HUES6 (cell line): Measurements from ENCODE around the gene COA8.

Experiments
- H3K27ac ChIP-seq: 2 replicates; pipeline ENCODE4 v1.7.0; 2013; ENCODE audit warnings: low read depth, mild to moderate bottlenecking, low read length, inconsistent platforms
- H3K27me3 ChIP-seq: 2 replicates; pipeline ENCODE4 v1.6.1; 2013; ENCODE audit warnings: low read length; ENCODE audit not compliant: control insufficient read depth, insufficient read depth
- H3K36me3 ChIP-seq: 2 replicates; pipeline ENCODE4 v1.6.1; 2013; ENCODE audit warnings: low read length; ENCODE audit not compliant: control insufficient read depth, insufficient read depth
- H3K4me1 ChIP-seq: 2 replicates; pipeline ENCODE4 v1.6.1; 2013; ENCODE audit warnings: low read length; ENCODE audit not compliant: control insufficient read depth, insufficient read depth
- H3K4me3 ChIP-seq: 2 replicates; pipeline ENCODE4 v1.5.1; 2013; ENCODE audit warnings: low read depth, low read length
- H3K9ac ChIP-seq: one replicate; pipeline ENCODE4 v1.6.1; 2013; ENCODE audit warnings: mild to moderate bottlenecking, low read length
- H3K9me3 ChIP-seq: 2 replicates; pipeline ENCODE4 v1.6.1; 2013; ENCODE audit warnings: low read depth, low read length; ENCODE audit not compliant: control insufficient read depth, insufficient read depth

The COA8 gene, protein sequence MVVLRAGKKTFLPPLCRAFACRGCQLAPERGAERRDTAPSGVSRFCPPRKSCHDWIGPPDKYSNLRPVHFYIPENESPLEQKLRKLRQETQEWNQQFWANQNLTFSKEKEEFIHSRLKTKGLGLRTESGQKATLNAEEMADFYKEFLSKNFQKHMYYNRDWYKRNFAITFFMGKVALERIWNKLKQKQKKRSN

DNA sequence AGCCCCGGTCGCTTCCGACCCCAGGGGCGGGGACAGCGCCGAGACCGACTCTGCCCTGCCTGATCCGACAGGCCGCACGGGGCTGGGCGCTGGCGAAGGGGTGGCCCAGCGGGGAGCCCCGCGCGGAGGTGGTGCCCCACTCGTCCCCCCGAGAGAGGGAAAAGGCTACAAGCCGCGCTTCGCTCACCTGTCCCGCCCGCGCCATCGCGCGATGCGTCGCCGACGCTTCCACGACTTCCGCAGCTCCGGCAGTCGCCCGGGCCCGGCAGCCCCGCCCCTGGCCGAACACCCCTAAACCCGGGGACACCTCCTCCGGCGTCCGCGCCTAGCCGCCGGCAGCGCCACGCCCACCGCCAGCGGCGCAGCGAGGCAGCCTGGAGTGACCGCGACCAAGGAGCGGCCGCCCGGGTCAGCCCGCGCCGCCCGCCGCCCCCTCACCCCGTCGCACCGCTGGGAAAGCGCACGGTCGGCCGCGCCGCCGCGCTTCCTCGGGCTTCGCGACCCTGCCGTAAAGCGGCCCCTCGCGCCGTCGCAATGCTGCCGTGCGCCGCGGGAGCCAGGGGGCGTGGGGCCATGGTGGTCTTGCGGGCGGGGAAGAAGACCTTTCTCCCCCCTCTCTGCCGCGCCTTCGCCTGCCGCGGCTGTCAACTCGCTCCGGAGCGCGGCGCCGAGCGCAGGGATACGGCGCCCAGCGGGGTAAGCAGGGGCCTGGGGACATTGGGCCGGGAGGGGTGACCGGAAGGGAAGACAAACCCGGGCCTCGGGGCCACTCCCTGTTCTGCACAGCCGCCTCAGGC, at the start of gene COA8, which contains the start of gene BAG5:
Gene COA8, plus strand, starts transcription at position 532 of the 797 bp plus-strand sequence. Its CDS starts 42 bp downstream, at position 574.
Gene BAG5, minus strand, starts transcription at position 229 of the 797 bp plus-strand sequence. CDS start 1,493 bp downstream, outside the sequence.
- H3K9me3 ChIP-seq: no peaks in the 10 kb centered on the region
- peaks cover 30% of the 10 kb centered on the region for H3K36me3 ChIP-seq
- H3K27ac ChIP-seq: peak within 1 kb of the TSS; percentile 90
- H3K4me3 ChIP-seq: peak within 1 kb of the TSS; percentile 92
- H3K9ac ChIP-seq: peak within 1 kb of the TSS; percentile 90
- H3K4me1 ChIP-seq: peaks cover 9% of the 10 kb centered on the region; the same call in 1 of the 2 replicates
- H3K27me3 ChIP-seq: no peaks in the 10 kb centered on the region

DNA sequence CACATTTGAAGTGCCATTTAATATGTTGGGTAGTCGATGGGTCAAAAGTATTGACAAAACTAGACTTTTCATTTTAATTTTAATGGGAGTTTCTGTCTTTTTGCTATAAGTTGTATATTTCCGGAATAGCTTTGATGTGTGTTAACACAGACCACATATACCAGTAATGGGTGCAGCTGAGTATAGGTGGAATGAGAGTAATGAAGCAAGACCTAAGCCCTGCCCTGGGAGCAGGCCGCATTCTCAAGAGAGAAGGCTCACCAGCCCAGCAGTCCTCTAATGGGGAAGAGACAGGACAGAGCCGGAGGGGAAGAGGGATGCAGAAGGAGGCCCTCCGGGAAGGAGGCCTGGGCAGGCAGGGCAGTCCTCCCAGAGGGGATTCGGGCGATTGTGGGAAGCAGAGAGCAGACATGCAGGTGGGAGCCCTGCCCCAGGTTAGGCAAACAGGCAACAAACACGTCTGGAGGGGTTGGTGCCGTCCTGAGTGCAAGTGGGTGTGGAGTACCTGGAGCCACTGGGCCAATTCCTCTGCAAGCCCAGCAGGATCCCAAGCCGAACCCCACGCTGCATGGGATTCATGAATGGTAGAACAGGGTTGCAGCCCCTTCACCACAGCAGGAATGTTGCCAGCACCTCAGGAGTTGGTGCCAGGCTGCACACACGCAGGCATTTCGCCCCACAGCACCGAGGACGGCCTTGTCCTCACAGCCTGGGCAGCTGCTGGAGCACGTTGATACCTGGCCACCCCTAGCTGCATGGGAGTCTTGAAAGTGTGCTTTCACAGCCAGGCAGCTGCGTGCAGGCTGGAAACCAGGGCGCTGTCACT, 48.0 kb upstream of the COA8 start:
- peaks cover 33% of the 10 kb centered on the region for H3K36me3 ChIP-seq
- H3K4me1 ChIP-seq: peaks cover 19% of the 10 kb centered on the region
- no peak overlapping the region for H3K4me3 ChIP-seq
- no peaks in the 10 kb centered on the region for H3K9me3 ChIP-seq
- H3K9ac ChIP-seq: no peak overlapping the region
- no peaks in the 10 kb centered on the region for H3K27me3 ChIP-seq
- H3K27ac ChIP-seq: no peak overlapping the region

DNA sequence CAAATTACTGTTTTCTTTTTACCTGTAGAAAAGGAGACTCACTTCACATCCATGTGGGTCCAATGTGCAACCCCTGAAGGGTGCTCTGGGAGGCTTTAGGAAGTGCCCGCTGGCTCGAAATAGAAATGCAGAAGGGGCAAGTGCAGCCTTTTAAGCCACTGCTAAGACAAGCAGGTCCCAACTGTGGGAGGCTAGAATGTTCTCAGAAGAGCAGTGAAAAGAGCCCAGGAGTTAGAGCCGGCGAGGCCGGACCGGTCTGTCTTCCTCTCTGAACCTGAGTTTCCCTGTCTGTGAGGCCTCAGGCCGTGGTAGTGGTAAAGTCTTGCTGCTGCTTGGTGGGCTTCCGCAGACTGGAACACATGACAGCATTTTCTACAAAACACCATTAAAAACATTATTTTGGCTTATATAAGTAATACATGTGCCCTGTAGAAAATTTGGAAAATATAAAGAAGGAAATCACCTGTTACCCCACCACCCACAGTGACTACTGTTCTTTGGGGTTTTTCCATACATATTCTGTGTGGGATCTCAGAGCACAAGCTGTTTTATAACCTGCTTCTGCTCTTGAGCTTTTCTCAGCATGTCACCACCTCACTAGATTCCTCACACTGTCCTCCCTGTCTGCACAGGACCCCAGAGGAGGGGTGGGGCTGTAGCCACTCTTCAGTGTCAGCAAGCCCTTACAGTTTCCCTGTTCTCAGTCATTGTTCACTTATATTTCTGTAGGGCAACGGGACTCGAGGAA, 46.2 kb upstream of the COA8 start:
- Histone ChIP-seq H3K27ac (no peak overlapping the region), H3K36me3 (peaks cover 26% of the 10 kb centered on the region), H3K27me3 (no peaks in the 10 kb centered on the region), H3K4me3 (no peak overlapping the region), H3K9me3 (no peaks in the 10 kb centered on the region), H3K4me1 (peaks cover 22% of the 10 kb centered on the region), H3K9ac (no peak overlapping the region)

DNA sequence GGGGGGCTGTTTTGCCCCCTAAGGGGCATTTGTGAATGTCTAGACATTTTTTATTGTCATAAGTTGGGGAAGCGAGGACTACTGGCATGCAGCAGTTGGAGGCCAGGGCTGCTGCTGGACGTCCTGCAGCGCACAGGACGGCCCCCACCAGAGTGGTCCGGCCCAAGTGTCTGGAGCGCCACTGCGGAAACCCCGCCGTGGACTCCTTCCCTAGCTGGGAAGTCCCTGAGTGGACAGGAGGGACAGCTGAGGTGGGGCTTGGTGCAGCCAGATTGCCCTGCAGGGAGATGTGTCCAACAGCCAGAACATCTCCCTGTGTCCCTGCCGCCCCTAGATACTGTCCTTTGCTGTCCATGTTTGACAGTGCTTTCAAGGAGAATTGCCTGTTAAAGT, 45.6 kb upstream of the COA8 start:
- Histone ChIP-seq H3K9ac (no peak overlapping the region), H3K4me1 (peaks cover 22% of the 10 kb centered on the region)

DNA sequence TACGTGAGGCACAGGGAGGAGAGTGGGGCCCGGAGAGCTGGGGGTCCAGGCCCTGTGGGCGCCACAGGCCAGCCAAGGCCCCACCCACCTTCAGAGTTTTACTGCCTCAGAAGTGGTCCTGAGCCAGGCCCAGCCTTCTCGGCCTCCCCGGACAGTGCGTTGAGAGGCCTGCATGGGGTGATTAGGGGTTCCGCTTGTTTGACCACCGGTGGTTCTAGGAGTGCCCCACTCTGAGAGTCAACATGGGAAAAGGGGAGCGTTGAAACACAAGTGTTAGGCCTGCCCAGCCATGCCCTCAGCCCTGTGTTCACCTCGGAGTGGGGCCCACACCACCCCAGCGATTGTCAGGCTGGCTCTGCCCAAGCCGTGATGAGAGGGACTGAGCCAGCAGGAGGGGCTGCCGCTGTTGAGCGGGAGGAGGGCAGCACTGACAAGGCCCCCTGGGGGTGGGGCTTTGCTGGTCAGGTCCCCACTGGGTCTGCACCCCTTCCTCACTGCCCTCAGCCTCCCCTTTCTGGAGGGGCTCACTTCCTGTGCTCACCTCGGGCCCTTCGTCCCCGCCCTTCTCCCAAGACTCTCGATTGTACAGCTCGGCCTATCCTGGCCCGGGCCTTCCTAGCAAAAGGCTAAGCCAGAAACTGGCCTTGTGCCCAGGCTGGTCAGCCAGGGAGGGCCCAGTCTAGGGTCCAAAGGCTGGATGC, 44.9 kb upstream of the COA8 start:
- Histone ChIP-seq H3K27me3 (peaks cover under 1% of the 10 kb centered on the region; the same call in 1 of the 2 replicates), H3K36me3 (peaks cover 22% of the 10 kb centered on the region), H3K4me1 (peaks cover 22% of the 10 kb centered on the region), H3K9ac (no peak overlapping the region), H3K4me3 (no peak overlapping the region), H3K9me3 (no peaks in the 10 kb centered on the region), H3K27ac (no peak overlapping the region)

More for the DNA sequence above, 45.6 kb upstream of the COA8 start:
- Histone ChIP-seq H3K36me3 (peaks cover 25% of the 10 kb centered on the region), H3K27me3 (no peaks in the 10 kb centered on the region), H3K4me3 (no peak overlapping the region), H3K9me3 (no peaks in the 10 kb centered on the region), H3K27ac (no peak overlapping the region)

DNA sequence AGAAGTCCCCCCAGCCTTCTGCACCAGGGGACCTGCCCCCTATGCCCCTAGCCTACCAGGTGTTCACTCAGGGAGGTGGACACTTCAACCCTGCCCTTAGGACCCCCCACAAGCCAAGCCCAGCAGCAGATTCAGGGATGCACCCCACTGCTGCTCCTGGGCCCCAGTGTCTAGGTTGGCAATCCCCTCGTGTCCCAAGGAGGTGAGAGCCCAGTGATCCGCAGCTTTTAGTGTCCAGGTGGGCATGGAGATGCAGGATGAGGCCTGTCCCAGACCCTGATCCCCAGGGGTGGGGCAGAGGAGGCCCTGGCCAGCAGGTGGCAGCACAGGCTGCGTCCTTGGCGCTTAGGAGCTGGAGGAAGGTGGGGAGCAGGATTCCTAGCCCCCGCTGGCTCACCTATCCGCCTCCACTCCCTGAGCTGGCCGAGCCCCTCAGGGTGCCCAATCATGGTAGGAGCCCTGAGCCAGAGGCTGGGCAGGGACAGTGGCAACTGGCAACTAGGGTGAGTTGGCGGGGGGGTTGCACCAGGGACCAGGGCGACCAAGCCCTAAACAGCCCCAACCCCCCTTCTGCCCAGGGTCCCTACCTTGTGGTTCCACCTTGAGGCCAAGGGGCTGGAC, 44.2 kb upstream of the COA8 start:
- Histone ChIP-seq H3K27me3 (peaks cover 8% of the 10 kb centered on the region), H3K9ac (no peak overlapping the region), H3K4me3 (no peak overlapping the region), H3K36me3 (peaks cover 18% of the 10 kb centered on the region), H3K9me3 (no peaks in the 10 kb centered on the region), H3K27ac (no peak overlapping the region), H3K4me1 (peaks cover 23% of the 10 kb centered on the region)

DNA sequence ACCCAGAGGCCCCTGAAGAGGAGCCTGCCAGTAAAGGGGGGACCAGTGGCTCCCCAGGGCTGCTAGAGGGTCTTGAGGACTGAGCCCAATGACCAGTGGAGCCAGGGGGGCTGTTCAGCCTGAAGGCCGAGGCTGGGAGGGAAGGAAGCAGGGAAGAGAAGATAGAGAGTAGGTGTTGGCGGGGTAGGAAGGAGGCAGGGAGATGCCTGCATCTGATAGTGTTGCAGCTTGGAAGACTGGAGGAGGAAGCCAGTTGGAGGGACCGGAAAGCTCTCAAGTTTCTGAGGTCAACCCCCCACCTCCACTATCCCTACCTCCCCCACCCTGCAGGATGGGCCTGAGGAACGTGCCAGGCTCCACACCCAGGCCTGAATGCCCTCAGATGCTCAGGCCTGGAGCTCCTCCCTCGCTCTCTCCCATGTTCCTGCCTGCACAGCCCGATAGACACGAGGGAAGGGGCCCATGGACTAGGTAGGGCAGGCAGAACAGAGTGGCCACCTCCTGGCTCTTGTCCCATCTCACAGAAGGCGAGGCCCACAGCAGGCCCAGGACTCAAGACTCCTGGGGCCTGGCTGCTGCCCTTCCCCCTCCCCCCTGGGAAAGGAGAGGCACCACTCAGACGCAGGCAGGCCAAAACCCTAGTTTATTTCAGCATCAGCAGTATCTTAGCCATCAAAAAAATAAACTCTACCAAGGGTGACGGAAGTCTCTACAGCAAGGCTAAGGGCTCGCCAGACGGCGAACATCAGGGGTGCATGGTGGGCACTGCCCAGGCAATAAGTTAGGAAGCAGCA, 43.5 kb upstream of the COA8 start:
- Histone ChIP-seq H3K9me3 (no peaks in the 10 kb centered on the region), H3K27me3 (peaks cover 15% of the 10 kb centered on the region), H3K9ac (no peak overlapping the region), H3K4me3 (no peak overlapping the region), H3K27ac (no peak overlapping the region), H3K36me3 (peaks cover 18% of the 10 kb centered on the region), H3K4me1 (peaks cover 26% of the 10 kb centered on the region)

DNA sequence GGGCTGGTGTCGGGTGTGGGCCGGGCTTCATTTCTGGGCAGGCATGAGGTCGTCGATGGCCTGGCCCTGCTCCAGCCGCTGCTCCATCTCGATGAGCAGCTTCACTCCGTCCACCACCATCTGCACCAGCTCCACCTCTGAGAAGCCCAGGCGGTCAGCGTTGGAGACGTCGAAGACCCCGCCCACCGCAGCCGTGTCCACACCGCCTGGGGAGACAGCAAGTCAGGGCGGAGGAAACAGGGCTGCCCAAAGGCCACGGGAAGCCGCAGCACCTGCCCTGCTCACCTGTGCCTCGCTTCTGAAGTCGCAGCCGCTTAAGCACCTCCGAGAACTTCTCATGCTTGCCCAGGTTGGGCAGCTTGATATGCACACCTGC, 42.9 kb upstream of the COA8 start:
- H3K4me1 ChIP-seq: peaks cover 29% of the 10 kb centered on the region
- H3K9me3 ChIP-seq: no peaks in the 10 kb centered on the region
- no peak overlapping the region for H3K27ac ChIP-seq
- no peak overlapping the region for H3K9ac ChIP-seq
- peaks cover 20% of the 10 kb centered on the region for H3K27me3 ChIP-seq
- peaks cover 18% of the 10 kb centered on the region for H3K36me3 ChIP-seq
- H3K4me3 ChIP-seq: no peak overlapping the region

DNA sequence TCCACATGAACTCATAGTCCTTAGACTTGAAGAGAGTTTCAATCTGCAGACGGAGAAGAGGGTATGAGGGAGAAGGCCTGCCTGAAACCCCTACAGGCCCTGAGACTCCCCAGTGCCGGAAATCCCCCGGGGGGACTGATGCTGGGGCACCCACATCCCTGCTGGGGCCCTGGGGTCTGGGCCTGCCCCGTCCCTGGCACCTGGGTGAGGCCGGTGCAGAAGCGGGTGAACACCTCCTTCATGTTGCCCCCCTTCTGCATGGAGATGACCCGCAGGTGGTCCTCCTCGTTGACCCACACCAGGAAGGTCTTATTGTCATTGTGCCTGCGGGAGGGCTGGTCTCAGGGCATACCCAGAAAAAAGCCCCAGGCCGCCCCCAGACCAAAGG, 42.5 kb upstream of the COA8 start:
- no peak overlapping the region for H3K27ac ChIP-seq
- H3K4me1 ChIP-seq: peaks cover 29% of the 10 kb centered on the region
- no peaks in the 10 kb centered on the region for H3K9me3 ChIP-seq
- H3K9ac ChIP-seq: no peak overlapping the region
- H3K27me3 ChIP-seq: peaks cover 22% of the 10 kb centered on the region
- H3K36me3 ChIP-seq: peaks cover 18% of the 10 kb centered on the region
- peak overlapping the region; percentile 68 for H3K4me3 ChIP-seq
